Caco-2 (cell line): Measurements from ENCODE around the gene TBC1D9B. TPM values are rescaled to one million over a fixed set of nuclear protein-coding genes. Genes with fewer than 3 reads are reported as not detected.

Experiments
- BruUV-seq: library from RNA; stranded (reverse); fragments of 400-500 nt; replicated peaks from 2 replicates; lab custom pipeline; 2021; lab: Mats Ljungman, UMichigan
- CTCF ChIA-PET: fragments of 300-600 bp; sonication (Branson Sonifier 250); formaldehyde crosslinking; loops from one replicate; lab custom pipeline; 2022; ENCODE audit warnings: antibody characterized with exemption; lab: Charles Lee
- POLR2A ChIA-PET: fragments of 300-600 bp; sonication (Branson Sonifier 250); formaldehyde crosslinking; loops from one replicate; lab custom pipeline; 2022; ENCODE audit warnings: antibody characterized with exemption; lab: Charles Lee
- DNase-seq, 2 experiments: peaks; one replicate each; pipeline versions ENCODE4 v3.0.0 to v3.0.0-alpha.2; 2020 to 2022
- H3K27me3 ChIP-seq: replicated peaks from 2 replicates; pipeline ENCODE4 v1.6.0; 2011; ENCODE audit warnings: low read length; ENCODE audit not compliant: control insufficient read depth, insufficient read depth
- H3K36me3 ChIP-seq: 2 replicates; pipeline ENCODE4 v1.5.1; 2011; ENCODE audit warnings: low read length; ENCODE audit not compliant: control insufficient read depth, insufficient read depth
- H3K4me1 ChIP-seq: fragments of 250-450 bp; sonication (Bioruptor Pico); 2 replicates; pipeline ENCODE4 v1.5.1; 2020; ENCODE audit warnings: mild to moderate bottlenecking
- H3K4me3 ChIP-seq: 2 replicates; pipeline ENCODE4 v1.5.1; 2011; ENCODE audit warnings: low read depth, mild to moderate bottlenecking, control low read depth, low read length
- H3K9me3 ChIP-seq: fragments of 250-450 bp; sonication (Bioruptor Pico); 2 replicates; pipeline ENCODE4 v1.5.1; 2020; ENCODE audit warnings: mild to moderate bottlenecking, moderate library complexity
- H3K27ac Mint-ChIP-seq: one replicate; pipeline ENCODE4 v1.8.0; 2022; ENCODE audit warnings: mixed read lengths; ENCODE audit not compliant: unreplicated experiment
- H3K27me3 Mint-ChIP-seq: one replicate; pipeline ENCODE4 v1.8.0; 2022; ENCODE audit warnings: mixed read lengths; ENCODE audit not compliant: insufficient read depth, unreplicated experiment
- H3K36me3 Mint-ChIP-seq: one replicate; pipeline ENCODE4 v1.8.0; 2022; ENCODE audit warnings: mild to moderate bottlenecking, mixed read lengths; ENCODE audit not compliant: insufficient read depth, unreplicated experiment
- H3K4me1 Mint-ChIP-seq: one replicate; pipeline ENCODE4 v1.8.0; 2022; ENCODE audit warnings: low read depth, mixed read lengths; ENCODE audit not compliant: unreplicated experiment
- H3K4me3 Mint-ChIP-seq: one replicate; pipeline ENCODE4 v1.8.0; 2022; ENCODE audit warnings: mild to moderate bottlenecking, moderate library complexity, mixed read lengths; ENCODE audit not compliant: unreplicated experiment
- H3K9me3 Mint-ChIP-seq: one replicate; pipeline ENCODE4 v1.8.0; 2022; ENCODE audit warnings: mixed read lengths; ENCODE audit not compliant: unreplicated experiment
- CTCF ChIP-seq, 2 experiments: fragments of 200-600 bp in 1 of 2; IDR thresholded peaks; 1 replicate in 1 of 2; 2 replicates in 1 of 2; pipeline versions ENCODE4 v1.5.1 to v1.8.0; 2011 to 2022; ENCODE audit warnings: antibody characterized with exemption in 1 of 2, control low read depth in 1 of 2, inconsistent platforms in 1 of 2, low read depth in 1 of 2, low read length in 1 of 2, mild to moderate bottlenecking in 1 of 2, moderate library complexity in 1 of 2; ENCODE audit not compliant: insufficient read depth in 1 of 2, severe bottlenecking in 1 of 2, unreplicated experiment in 1 of 2
- intact Hi-C: fragments of 100-400 bp; cut with micrococcal nuclease; formaldehyde crosslinking; loops from one replicate; pipeline ENCODE4 v1.10.0; 2022; ENCODE audit not compliant: unreplicated experiment
- total RNA-seq: library from RNA; stranded (reverse); gene quantifications from 2 replicates; pipeline ENCODE4 v1.2.3, GENCODE V29; 2022

The TBC1D9B gene
- total RNA-seq, 1 experiment from 2014 or later, result 107 TPM

DNA sequence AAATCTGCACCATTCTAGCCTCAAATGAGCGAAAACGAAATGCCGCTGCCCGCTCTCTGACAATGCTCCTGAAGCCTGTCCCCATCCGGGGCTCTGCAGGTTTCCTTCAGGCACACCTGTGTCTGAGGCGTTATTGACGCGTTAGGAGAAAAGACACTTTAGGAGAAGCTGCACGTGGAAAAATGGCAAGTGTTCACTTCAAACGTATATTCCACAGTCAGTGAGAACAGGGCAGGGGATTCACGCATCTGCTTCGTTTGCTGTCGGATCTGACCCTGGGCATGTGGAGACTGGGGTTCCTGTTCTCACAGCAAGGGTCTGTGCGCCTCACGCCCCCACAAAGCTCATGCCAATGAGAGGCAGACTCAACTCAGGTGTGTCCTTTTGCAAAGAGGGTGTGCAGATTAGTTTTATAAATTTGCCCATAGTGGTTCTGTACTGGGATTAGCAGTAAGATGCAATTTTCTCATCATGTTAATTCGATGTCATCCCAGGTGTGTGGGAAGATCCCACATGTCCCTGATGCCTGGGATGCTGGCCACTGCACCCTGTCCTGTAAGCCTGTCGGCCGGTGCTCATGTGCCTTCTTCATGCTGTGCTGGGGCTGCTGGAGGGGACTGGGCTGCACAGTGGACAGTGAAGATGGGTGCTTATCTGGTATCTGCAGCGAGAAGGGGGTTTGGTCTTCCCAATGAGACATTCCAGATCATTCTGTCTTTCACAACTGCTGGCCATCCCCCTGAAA is 11.2 kb upstream of the TBC1D9B start:
- BruUV-seq, result no TSS peak
- intact Hi-C loops, result no loop called here
- no peak for DNase-seq
- Mint-ChIP-seq H3K36me3 (no peaks in the 10 kb centered on the region), H3K4me3 (no peak overlapping the region), H3K9me3 (no peaks in the 10 kb centered on the region), H3K27me3 (peaks cover 4% of the 10 kb centered on the region), H3K4me1 (no peaks in the 10 kb centered on the region), H3K27ac (no peak overlapping the region)
- Histone ChIP-seq H3K4me3 (no peak overlapping the region), H3K27me3 (no peaks in the 10 kb centered on the region), H3K9me3 (no peaks in the 10 kb centered on the region), H3K36me3 (no peaks in the 10 kb centered on the region), H3K4me1 (peaks cover 7% of the 10 kb centered on the region)
- POLR2A ChIA-PET, result no interaction called here
- TF ChIP-seq CTCF (IDR thresholded peaks at IDR 0.05; ENCODE audit: insufficient read depth in 1 of 2, low read depth in 1 of 2, low read length in 1 of 2, severe bottlenecking in 1 of 2, unreplicated experiment in 1 of 2), result no peak
- CTCF ChIA-PET, result interaction anchor here (1.1 kb wide), 1 partner anchor 56 kb away, joined by 3 read pairs; no protein-coding TSS in a partner anchor

DNA sequence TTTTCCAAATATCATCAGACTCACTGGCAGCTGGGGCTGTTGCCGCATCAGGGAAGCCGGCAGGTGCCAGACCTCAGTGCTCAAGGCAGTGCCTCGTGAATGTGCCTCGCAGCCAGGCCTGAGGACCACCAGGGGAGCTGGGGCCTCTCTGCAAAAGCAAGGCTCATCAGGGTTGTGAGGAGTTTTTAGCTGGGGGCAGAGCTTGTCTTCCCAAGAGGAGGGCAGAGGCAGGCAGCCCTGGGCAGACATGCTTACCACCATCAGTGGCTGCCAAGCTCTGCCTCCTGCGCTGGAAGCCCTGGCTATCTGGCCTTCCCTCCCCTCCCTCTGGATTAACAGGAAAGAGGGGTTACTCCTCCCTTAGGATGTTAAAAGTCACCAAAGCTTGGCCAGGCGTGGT is 8.8 kb upstream of the TBC1D9B start:
- no peak for DNase-seq
- peaks cover 10% of the 10 kb centered on the region for H3K4me1 ChIP-seq
- no peak overlapping the region for H3K4me3 Mint-ChIP-seq
- no peak overlapping the region for H3K4me3 ChIP-seq
- H3K27me3 Mint-ChIP-seq, result peaks cover 4% of the 10 kb centered on the region
- TF ChIP-seq CTCF (IDR thresholded peaks at IDR 0.05; ENCODE audit: insufficient read depth in 1 of 2, low read depth in 1 of 2, low read length in 1 of 2, severe bottlenecking in 1 of 2, unreplicated experiment in 1 of 2), result no peak
- H3K9me3 Mint-ChIP-seq, result no peaks in the 10 kb centered on the region
- intact Hi-C loops, result no loop called here
- CTCF ChIA-PET, result no interaction called here
- BruUV-seq, result no TSS peak
- no peaks in the 10 kb centered on the region for H3K36me3 Mint-ChIP-seq
- H3K27me3 ChIP-seq, result no peaks in the 10 kb centered on the region
- POLR2A ChIA-PET, result no interaction called here
- H3K4me1 Mint-ChIP-seq, result no peaks in the 10 kb centered on the region
- H3K27ac Mint-ChIP-seq, result no peak overlapping the region
- H3K36me3 ChIP-seq, result no peaks in the 10 kb centered on the region
- H3K9me3 ChIP-seq, result no peaks in the 10 kb centered on the region

- BruUV-seq, result no TSS peak
- no peak for TF ChIP-seq CTCF (IDR thresholded peaks at IDR 0.05; ENCODE audit: insufficient read depth in 1 of 2, low read depth in 1 of 2, low read length in 1 of 2, severe bottlenecking in 1 of 2, unreplicated experiment in 1 of 2)
- intact Hi-C loops, result no loop called here
- Histone ChIP-seq H3K27me3 (no peaks in the 10 kb centered on the region), H3K4me1 (peaks cover 10% of the 10 kb centered on the region), H3K4me3 (no peak overlapping the region), H3K9me3 (no peaks in the 10 kb centered on the region), H3K36me3 (no peaks in the 10 kb centered on the region)
- DNase-seq, result no peak
- Mint-ChIP-seq H3K27ac (no peak overlapping the region), H3K9me3 (no peaks in the 10 kb centered on the region), H3K36me3 (no peaks in the 10 kb centered on the region), H3K27me3 (peaks cover 4% of the 10 kb centered on the region), H3K4me3 (no peak overlapping the region), H3K4me1 (no peaks in the 10 kb centered on the region)
- CTCF ChIA-PET, result no interaction called here
- POLR2A ChIA-PET, result no interaction called here
These were observed 7.8 kb upstream of the TBC1D9B start for GRCh38 chr5:179915406-179915935.
